ENCODE measurements around the gene SLIT3. TPM values are rescaled to one million over a fixed set of nuclear protein-coding genes. Genes with fewer than 3 reads are reported as not detected.

The SLIT3 gene
- total and polyA plus RNA-seq, 5 donors from 2014 or later, result not detected

DNA sequence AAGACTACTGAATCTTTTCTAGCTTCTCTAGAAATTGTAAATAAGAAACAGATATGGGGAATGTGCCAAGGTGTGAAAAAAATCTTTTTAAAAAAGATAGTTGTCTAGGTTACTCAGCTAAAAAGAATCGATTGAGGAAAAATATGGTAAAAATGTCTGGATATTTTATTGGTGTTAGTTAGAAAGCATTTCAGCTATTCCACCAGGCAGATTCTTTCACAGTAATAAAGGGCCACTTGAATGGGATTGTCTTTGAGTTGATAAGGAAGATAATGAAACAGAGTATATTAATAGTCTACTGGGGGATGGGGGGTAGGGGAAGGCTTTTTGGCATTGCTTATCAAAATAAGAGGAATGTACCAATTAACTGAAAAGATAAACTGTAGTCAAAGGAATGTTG, 51.9 kb downstream of the SLIT3 start:
- peaks cover 15% of the 10 kb centered on the region for H3K27me3 Mint-ChIP-seq
- no peaks in the 10 kb centered on the region for H3K4me1 Mint-ChIP-seq
- H3K4me3 Mint-ChIP-seq, result no peak overlapping the region
- Histone ChIP-seq H3K36me3 (ENCODE audit: control insufficient read depth, insufficient read depth, low read length) (no peaks in the 10 kb centered on the region), H3K27me3 (ENCODE audit: control insufficient read depth, insufficient read depth, low read length) (no peaks in the 10 kb centered on the region), H3K4me3 (ENCODE audit: low read depth, low read length) (no peak overlapping the region), H3K27ac (ENCODE audit: insufficient read depth, low read length, poor library complexity, severe bottlenecking) (no peak overlapping the region), H3K4me1 (ENCODE audit: control insufficient read depth, insufficient read depth, low read length, poor library complexity, severe bottlenecking) (no peaks in the 10 kb centered on the region), H3K9me3 (ENCODE audit: control insufficient read depth in 2 of 2, low read length in 2 of 2) (no peaks in the 10 kb centered on the region)
- ATAC-seq (ENCODE audit: low read depth in 2 of 2) (no peak), DNase-seq (no peak)
- H3K27ac Mint-ChIP-seq, result no peak overlapping the region
- H3K9me3 Mint-ChIP-seq, result peaks cover 0 to 5% (median 0%) of the 10 kb centered on the region in 7 donors
- H3K36me3 Mint-ChIP-seq, result no peaks in the 10 kb centered on the region

- Mint-ChIP-seq H3K4me3 (no peak overlapping the region), H3K4me1 (no peaks in the 10 kb centered on the region), H3K27me3 (peaks cover 15% of the 10 kb centered on the region), H3K27ac (no peak overlapping the region), H3K9me3 (peaks cover 0 to 5% (median 0%) of the 10 kb centered on the region in 7 donors), H3K36me3 (no peaks in the 10 kb centered on the region)
- DNase-seq, result no peak
- Histone ChIP-seq H3K27me3 (ENCODE audit: control insufficient read depth, insufficient read depth, low read length) (no peaks in the 10 kb centered on the region), H3K36me3 (ENCODE audit: control insufficient read depth, insufficient read depth, low read length) (no peaks in the 10 kb centered on the region), H3K4me1 (ENCODE audit: control insufficient read depth, insufficient read depth, low read length, poor library complexity, severe bottlenecking) (no peaks in the 10 kb centered on the region), H3K9me3 (ENCODE audit: control insufficient read depth in 2 of 2, low read length in 2 of 2) (no peaks in the 10 kb centered on the region), H3K4me3 (ENCODE audit: low read depth, low read length) (no peak overlapping the region), H3K27ac (ENCODE audit: insufficient read depth, low read length, poor library complexity, severe bottlenecking) (no peak overlapping the region)
- no peak for ATAC-seq (ENCODE audit: low read depth in 2 of 2)
These were observed 52.4 kb downstream of the SLIT3 start for GRCh38 chr5:169248550-169248949.

DNA sequence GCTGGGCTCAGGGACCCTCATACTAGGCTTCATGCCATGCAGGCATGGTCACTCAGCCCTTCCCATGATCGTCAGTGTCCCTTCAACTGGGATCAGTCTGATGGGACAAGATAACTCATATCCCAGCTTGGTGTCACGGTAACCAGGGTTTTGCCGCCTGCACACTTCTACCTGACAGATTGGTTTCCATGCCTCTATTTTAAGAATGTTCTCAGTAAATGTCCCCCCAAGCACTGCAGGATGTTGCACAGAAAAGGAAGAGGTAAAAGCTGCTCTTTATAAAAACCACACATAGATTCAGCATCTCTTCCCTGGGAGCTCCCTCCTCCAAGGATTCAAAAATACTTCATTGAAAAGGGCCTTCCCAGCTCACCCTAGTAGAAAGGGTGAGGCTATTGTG, 56.1 kb downstream of the SLIT3 start:
- Mint-ChIP-seq H3K36me3 (no peaks in the 10 kb centered on the region), H3K4me3 (no peak overlapping the region), H3K27ac (no peak overlapping the region), H3K4me1 (no peaks in the 10 kb centered on the region), H3K27me3 (peaks cover 21% of the 10 kb centered on the region), H3K9me3 (peaks cover 0 to 11% (median 0%) of the 10 kb centered on the region in 7 donors)
- Histone ChIP-seq H3K36me3 (ENCODE audit: control insufficient read depth, insufficient read depth, low read length) (no peaks in the 10 kb centered on the region), H3K27ac (ENCODE audit: insufficient read depth, low read length, poor library complexity, severe bottlenecking) (no peak overlapping the region), H3K9me3 (ENCODE audit: control insufficient read depth in 2 of 2, low read length in 2 of 2) (peaks cover 0 to 1% of the 10 kb centered on the region in 2 experiments), H3K4me1 (ENCODE audit: control insufficient read depth, insufficient read depth, low read length, poor library complexity, severe bottlenecking) (no peaks in the 10 kb centered on the region), H3K27me3 (ENCODE audit: control insufficient read depth, insufficient read depth, low read length) (no peaks in the 10 kb centered on the region), H3K4me3 (ENCODE audit: low read depth, low read length) (no peak overlapping the region)
- no peak for DNase-seq
- no peak for ATAC-seq (ENCODE audit: low read depth in 2 of 2)

- no peaks in the 10 kb centered on the region for H3K4me1 Mint-ChIP-seq
- Histone ChIP-seq H3K36me3 (ENCODE audit: control insufficient read depth, insufficient read depth, low read length) (no peaks in the 10 kb centered on the region), H3K4me3 (ENCODE audit: low read depth, low read length) (no peak overlapping the region), H3K27me3 (ENCODE audit: control insufficient read depth, insufficient read depth, low read length) (no peaks in the 10 kb centered on the region), H3K4me1 (ENCODE audit: control insufficient read depth, insufficient read depth, low read length, poor library complexity, severe bottlenecking) (no peaks in the 10 kb centered on the region), H3K9me3 (ENCODE audit: control insufficient read depth in 2 of 2, low read length in 2 of 2) (peaks cover 0 to 4% of the 10 kb centered on the region in 2 experiments), H3K27ac (ENCODE audit: insufficient read depth, low read length, poor library complexity, severe bottlenecking) (no peak overlapping the region)
- H3K27me3 Mint-ChIP-seq, result peaks cover 14% of the 10 kb centered on the region
- H3K4me3 Mint-ChIP-seq, result no peak overlapping the region
- no peak overlapping the region for H3K27ac Mint-ChIP-seq
- ATAC-seq (ENCODE audit: low read depth in 2 of 2), result no peak
- no peak for DNase-seq
- no peaks in the 10 kb centered on the region for H3K36me3 Mint-ChIP-seq
- peaks cover 0 to 11% (median 0%) of the 10 kb centered on the region in 7 donors for H3K9me3 Mint-ChIP-seq
These were observed 57.1 kb downstream of the SLIT3 start for GRCh38 chr5:169243651-169244422.

GRCh38 chr5:169242849-169243186, 58.1 kb downstream of the SLIT3 start:
- no peak for ATAC-seq (ENCODE audit: low read depth in 2 of 2)
- no peak overlapping the region for H3K27ac ChIP-seq (ENCODE audit: insufficient read depth, low read length, poor library complexity, severe bottlenecking)
- H3K4me1 ChIP-seq (ENCODE audit: control insufficient read depth, insufficient read depth, low read length, poor library complexity, severe bottlenecking), result no peaks in the 10 kb centered on the region
- H3K9me3 Mint-ChIP-seq, result peaks cover 0 to 14% (median 1%) of the 10 kb centered on the region in 7 donors
- H3K36me3 Mint-ChIP-seq, result no peaks in the 10 kb centered on the region
- peaks cover 0 to 4% of the 10 kb centered on the region in 2 experiments for H3K9me3 ChIP-seq (ENCODE audit: control insufficient read depth in 2 of 2, low read length in 2 of 2)
- no peaks in the 10 kb centered on the region for H3K27me3 ChIP-seq (ENCODE audit: control insufficient read depth, insufficient read depth, low read length)
- H3K27me3 Mint-ChIP-seq, result peaks cover 14% of the 10 kb centered on the region
- H3K4me3 Mint-ChIP-seq, result no peak overlapping the region
- DNase-seq, result no peak
- H3K27ac Mint-ChIP-seq, result no peak overlapping the region
- H3K36me3 ChIP-seq (ENCODE audit: control insufficient read depth, insufficient read depth, low read length), result no peaks in the 10 kb centered on the region
- no peak overlapping the region for H3K4me3 ChIP-seq (ENCODE audit: low read depth, low read length)
- H3K4me1 Mint-ChIP-seq, result no peaks in the 10 kb centered on the region

DNA sequence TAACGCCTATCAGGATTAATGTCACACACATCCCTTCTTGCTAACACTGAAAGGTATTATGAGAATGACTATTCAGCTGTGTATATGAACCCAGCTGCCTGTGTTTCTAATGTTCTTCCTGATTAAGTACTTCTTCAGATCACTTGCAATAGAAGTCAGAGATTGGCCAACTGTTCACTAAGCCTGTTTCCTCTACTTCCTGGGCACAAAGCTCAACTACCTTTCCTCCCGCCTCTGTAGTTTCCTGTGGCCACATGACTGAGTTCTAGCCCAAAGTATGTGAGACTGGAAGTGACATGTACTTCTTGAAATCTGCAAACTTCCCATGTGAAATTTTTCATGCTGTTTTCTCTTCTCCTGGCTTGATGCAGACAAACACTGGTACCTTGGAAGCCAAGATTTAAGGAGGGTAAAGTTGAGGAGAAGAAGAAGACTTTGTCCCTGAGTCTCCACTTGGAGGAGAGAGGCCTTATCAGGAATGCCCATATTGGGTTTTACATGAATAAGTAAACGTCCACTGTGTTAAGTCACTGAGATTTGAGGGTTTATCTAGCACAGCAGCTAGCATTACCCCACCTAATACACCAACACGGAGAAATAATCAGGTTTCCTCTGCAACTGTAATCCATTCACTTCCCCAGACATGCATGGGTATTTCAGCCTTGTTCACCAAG, 58.6 kb downstream of the SLIT3 start:
- Mint-ChIP-seq H3K9me3 (peaks cover 0 to 14% (median 2%) of the 10 kb centered on the region in 7 donors), H3K27me3 (peaks cover 14% of the 10 kb centered on the region), H3K27ac (no peak overlapping the region), H3K4me3 (no peak overlapping the region), H3K36me3 (no peaks in the 10 kb centered on the region), H3K4me1 (no peaks in the 10 kb centered on the region)
- H3K9me3 ChIP-seq (ENCODE audit: control insufficient read depth in 2 of 2, low read length in 2 of 2), result peaks cover 0 to 4% of the 10 kb centered on the region in 2 experiments
- no peak for ATAC-seq (ENCODE audit: low read depth in 2 of 2)
- H3K27me3 ChIP-seq (ENCODE audit: control insufficient read depth, insufficient read depth, low read length), result no peaks in the 10 kb centered on the region
- DNase-seq, result no peak
- H3K27ac ChIP-seq (ENCODE audit: insufficient read depth, low read length, poor library complexity, severe bottlenecking), result no peak overlapping the region
- H3K36me3 ChIP-seq (ENCODE audit: control insufficient read depth, insufficient read depth, low read length), result no peaks in the 10 kb centered on the region
- H3K4me1 ChIP-seq (ENCODE audit: control insufficient read depth, insufficient read depth, low read length, poor library complexity, severe bottlenecking), result no peaks in the 10 kb centered on the region
- H3K4me3 ChIP-seq (ENCODE audit: low read depth, low read length), result no peak overlapping the region

GRCh38 chr5:169229342-169229892, 71.5 kb downstream of the SLIT3 start:
- ATAC-seq (ENCODE audit: low read depth in 2 of 2), result no peak
- H3K4me3 Mint-ChIP-seq, result no peak overlapping the region
- Histone ChIP-seq H3K4me3 (ENCODE audit: low read depth, low read length) (no peak overlapping the region), H3K36me3 (ENCODE audit: control insufficient read depth, insufficient read depth, low read length) (no peaks in the 10 kb centered on the region), H3K27me3 (ENCODE audit: control insufficient read depth, insufficient read depth, low read length) (no peaks in the 10 kb centered on the region), H3K4me1 (ENCODE audit: control insufficient read depth, insufficient read depth, low read length, poor library complexity, severe bottlenecking) (no peaks in the 10 kb centered on the region), H3K27ac (ENCODE audit: insufficient read depth, low read length, poor library complexity, severe bottlenecking) (no peak overlapping the region), H3K9me3 (ENCODE audit: control insufficient read depth in 2 of 2, low read length in 2 of 2) (no peaks in the 10 kb centered on the region)
- no peaks in the 10 kb centered on the region for H3K36me3 Mint-ChIP-seq
- peaks cover 0 to 5% (median 0%) of the 10 kb centered on the region in 7 donors for H3K9me3 Mint-ChIP-seq
- DNase-seq, result no peak
- no peak overlapping the region for H3K27ac Mint-ChIP-seq
- no peaks in the 10 kb centered on the region for H3K27me3 Mint-ChIP-seq
- no peaks in the 10 kb centered on the region for H3K4me1 Mint-ChIP-seq

Data from CD4-positive, CD25-positive, alpha-beta regulatory T cell (primary cell).